NCI-H510A (cell line): Measurements from ENCODE around the gene UQCR10.

Experiments
- DNase-seq: peaks from one replicate; lab custom pipeline; 2025; lab: John Stamatoyannopoulos, UW

Gene UQCR10

DNA sequence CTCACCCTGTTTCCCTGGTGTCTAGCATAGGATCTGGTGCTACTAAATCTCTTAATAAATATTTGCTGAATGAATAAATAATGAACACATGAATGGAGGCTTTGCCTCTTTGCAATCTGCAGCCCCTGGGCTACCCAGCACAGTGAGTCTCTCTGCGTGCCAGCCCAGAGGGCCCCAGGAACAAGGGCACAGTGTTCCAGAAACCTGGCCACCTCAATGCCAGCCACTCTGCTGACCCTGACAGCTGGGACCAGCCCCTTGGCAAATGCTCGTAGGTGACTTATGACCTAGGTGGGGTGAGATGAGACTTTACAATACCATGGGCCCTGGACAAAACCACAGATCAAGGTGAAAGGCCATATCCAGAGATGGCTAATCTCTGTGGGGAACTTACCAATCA, 31.6 kb downstream of the UQCR10 start:
- DNase-seq = no peak

GRCh38 chr22:29799217-29799680, 32.1 kb downstream of the UQCR10 start:
- DNase-seq = peak; percentile 82

GRCh38 chr22:29801153-29801552, 34.0 kb downstream of the UQCR10 start:
- DNase-seq = no peak

GRCh38 chr22:29801796-29802195, 34.6 kb downstream of the UQCR10 start:
- peak; percentile 59 for DNase-seq

DNA sequence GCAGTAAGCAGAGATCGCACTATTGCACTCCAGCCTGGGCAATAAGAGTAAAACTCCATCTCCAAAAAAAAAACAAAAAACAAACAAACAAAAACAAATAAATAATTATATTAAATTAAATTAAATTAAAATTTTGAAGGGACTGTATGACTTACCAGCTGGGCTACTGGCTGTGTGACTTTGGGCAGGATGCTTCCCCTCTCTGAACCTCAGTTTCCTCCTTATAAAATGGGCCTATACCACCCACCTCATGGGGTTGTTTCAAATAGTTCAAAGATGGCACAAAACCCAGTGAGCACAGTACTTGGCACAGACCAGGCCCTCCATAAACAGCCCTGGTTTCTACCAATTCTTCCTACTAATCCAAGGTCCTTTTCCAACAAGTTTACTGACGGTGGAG, 36.0 kb downstream of the UQCR10 start:
- DNase-seq = no peak

DNA sequence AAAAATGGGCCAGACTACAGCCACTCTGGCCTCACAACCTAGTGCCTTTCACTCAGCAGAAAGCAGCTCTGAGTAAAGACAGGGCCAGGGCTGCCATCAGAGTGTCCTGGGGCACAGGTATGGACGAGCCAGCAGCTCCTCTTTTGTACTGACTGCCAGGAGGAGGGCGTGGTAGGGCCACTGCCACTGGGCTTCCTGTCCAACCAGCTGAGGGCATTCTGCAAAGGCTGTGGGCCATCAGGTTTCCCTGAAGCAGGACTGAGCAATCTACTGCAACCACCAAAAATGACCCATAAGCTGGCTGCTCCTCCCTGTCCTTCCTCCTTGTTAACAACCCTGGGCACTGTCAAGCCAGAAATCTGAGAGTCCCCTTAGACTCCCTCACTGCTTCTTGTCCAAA, 37.8 kb downstream of the UQCR10 start:
- no peak for DNase-seq

DNA sequence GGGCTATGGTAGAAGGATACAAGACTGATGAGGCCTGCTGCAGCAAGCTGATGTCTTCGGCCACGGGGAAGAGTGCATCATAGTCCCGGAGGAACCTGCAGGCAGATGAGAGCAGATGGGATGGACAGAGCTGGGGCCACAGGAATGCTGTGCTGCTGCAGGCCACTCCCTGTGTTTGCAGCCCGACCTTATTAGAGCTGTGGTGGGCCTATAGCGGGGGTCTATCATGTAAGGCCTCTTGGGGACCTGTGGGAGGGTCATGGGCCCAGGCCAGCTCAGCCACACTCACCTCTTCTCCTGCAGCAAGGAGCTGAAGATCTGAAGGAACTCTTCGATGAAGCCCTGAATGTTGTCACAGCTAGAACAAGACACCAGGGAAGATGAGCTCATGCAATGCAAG, 39.0 kb downstream of the UQCR10 start:
- no peak for DNase-seq

GRCh38 chr22:29810216-29810615, 43.0 kb downstream of the UQCR10 start:
- DNase-seq = no peak

DNA sequence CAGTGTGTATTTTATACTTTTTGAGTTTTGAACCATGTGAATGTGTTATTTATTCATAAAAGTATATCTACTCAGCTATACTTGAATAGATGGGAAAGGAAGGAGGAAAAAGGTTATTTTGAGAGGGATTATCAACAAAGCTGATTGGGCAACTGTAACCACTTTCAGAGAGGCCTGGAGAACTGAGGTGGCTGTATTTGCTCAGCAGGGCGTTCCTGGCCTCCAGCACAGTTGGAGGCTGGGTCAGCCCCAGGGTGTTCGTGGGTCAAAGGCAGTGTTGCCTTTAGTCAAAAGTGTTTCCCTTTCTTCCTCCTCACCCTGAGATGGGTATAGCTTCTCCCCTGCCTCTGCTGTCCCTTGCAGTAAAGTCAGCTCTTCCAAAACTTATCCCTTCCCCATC, 44.2 kb downstream of the UQCR10 start:
- no peak for DNase-seq

DNA sequence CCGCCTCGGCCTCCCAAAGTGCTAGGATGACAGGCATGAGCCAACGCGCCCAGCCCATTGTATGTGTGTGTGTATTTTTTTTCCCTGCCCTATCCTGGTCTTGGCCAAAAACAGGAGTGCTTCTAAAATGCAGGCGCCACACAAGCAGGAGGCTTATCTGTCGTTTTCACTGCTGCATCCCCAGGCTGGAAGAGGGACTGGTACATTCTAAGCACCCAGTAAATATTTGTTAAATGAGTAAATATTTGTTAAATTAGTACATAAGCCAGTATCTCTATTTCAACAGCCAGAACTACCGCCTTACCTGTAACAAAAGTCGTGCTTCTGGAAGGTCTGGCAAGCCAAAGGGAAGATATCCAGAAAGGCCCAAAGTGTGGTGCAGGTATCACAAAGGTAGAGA, 46.0 kb downstream of the UQCR10 start:
- DNase-seq = no peak

DNA sequence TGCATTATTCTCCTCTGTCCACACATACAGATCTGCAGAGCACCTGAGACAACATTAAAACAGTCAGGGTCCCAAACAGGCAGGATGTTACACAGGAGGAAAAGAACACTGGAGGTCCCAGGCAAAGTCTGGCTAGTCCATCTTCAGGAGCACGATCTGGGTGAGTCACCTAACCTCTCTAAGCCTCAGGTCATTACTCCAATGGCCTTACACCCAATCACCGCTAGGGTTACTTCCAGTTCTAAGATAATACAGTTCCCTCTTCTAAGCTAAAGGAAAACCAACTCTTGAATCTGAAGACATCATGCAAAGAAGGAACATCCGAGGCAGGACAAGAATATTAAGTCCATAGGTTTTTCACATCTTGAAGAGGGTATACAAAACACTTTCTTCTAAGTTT, 46.4 kb downstream of the UQCR10 start:
- no peak for DNase-seq

- no peak for DNase-seq
Observed at GRCh38 chr22:29814003-29814402, 46.8 kb downstream of the UQCR10 start.

DNA sequence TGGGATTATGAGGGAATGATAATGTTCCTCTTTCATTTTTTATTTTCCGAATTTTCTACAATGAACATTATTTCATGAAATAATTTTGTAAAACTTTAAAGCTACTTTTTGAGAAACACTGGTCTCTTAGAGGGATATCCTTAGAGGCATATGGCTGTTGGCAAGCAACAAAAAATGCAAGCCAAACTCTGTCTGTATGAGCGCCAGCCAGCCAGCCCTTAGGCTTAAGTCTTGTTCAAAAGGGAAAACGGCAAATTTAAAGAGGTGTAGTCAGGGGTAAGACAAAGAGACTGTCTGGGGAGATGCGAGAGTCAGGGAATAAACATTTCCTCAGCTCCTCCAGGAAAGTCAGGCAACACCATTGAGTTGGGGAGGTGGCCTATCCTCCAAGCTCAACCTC, 48.4 kb downstream of the UQCR10 start:
- DNase-seq = no peak

DNA sequence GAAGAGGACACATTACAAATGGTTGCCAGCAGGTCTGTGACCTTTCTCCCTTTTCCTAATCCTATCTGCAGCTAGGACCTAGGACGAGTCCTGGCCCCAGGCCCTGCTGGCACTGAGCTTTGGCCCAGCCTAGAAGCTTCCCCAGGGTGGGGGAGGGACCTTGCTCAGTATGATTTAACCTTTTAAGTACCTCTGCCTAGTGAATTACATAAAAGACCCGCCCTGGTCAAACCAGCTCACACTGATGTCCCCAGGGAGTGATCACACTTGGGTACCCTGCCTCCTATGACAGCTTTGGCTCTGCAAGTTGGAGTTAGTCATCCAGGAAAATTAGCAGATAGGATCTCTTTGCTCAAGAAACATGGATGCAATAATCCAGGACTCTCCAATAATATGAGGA, 49.0 kb downstream of the UQCR10 start:
- no peak for DNase-seq

DNA sequence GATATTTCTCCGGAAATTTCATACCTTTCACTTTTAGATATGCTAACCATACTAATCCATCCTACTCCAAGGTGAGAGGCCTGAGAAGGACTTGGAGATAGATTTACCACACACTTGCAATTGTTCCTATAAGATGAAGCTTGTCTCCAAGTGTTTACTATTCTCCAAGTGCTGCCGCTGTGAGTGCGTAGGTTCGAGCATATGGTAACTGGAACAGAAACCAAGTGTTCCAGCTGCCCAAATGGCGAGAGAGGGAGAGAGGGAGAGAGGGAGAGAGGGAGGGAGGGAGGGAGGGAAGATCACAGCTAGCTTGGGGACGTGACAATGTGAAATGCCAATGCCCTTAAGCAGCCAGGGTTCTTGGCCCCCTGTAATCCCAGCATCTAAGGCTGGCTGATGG, 49.4 kb downstream of the UQCR10 start:
- DNase-seq = no peak

- no peak for DNase-seq
Observed at GRCh38 chr22:29816980-29817379, 49.8 kb downstream of the UQCR10 start.

DNA sequence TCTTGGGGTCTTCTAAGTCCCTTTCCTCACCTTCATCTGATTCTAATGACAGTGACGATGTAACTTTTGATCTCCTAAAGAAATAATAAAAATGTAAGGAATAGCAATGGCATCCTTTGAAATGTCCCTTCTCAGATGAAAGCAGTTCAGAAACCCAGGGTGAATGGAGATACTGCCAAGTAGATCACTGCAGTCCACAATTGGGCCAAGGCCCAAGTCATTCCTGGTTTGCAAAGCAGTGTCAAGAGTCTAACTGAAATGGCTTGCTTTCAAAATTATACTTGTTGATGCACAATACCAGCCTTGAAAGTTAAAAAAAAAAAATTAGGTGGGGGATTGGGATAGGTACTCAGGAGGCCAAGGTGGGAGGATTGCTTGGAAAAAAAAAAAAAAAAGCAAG, 50.6 kb downstream of the UQCR10 start:
- DNase-seq = no peak

DNA sequence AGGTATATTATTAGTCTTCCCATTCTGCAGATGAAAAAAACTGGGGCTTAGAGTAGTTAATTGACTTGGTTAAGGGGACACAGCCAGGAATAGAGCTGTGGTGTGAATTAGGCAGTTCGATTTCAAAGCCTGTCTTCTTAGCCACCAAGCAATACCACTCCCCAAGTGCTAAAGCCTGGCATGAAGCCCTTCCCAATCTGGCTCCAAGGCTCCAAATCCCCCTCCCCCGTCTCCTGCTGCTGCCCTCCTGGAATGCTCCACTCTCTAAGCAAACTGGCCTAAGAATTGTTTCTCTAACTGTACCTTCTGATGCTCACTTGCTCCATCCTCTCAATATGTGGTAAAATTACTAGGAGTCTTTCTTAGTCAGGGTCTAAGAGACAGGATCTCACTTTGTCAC, 52.3 kb downstream of the UQCR10 start:
- no peak for DNase-seq
